DMS53 treated with DMSO at 0.1 percent for 48 hours (cell line): Measurements from ENCODE around the gene OSBPL5.

Experiments
- DNase-seq: peaks from one replicate; lab custom pipeline; 2025; ENCODE audit not compliant: unreplicated experiment; lab: John Stamatoyannopoulos, UW

The OSBPL5 gene

DNA sequence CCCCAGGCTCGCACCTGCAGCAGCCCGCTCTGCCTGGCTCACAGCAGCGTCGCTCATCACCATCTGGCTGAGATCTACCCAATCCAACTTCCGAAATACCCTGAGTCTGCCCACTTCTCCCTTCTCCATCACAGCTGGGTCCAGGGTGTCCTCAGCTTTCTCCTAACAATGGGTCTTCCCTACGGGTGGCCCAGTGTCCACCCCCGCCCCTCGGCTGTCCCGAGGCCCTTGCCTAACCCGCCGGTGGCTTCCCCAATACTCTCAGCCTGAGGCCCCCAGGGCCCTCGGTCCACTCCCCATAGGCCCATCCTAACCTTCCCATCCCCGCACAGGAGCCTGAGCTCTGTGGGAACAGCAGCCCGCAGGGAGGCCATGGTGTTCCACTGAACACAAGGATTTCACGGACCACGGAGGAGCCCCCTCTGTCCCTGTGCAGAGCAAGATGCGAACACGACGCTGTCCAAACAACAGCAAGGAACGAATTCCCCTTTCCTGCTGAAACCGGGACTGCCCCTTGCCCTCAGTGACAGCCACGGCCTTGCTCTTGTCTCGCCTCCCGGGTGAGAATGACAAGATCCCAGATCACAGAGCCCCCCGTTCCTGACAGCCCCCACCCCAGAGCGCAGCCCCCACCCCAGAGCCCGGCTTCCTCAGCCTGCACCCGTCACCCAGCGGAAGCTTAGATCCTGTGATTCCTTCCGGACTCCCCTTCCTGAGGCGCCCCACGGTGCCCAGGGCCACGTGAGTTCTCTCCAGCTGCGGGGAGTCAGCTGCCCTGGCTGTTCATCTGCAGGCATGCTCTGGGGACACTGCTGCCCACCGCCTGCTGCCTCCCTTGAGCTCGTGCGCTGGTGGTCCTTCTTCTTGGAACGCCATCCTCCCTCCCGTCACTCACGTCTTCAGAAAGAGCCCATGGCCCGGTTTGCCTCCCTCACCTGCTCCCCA lies 59.0 kb downstream of the OSBPL5 start:
- DNase-seq = no peak

DNA sequence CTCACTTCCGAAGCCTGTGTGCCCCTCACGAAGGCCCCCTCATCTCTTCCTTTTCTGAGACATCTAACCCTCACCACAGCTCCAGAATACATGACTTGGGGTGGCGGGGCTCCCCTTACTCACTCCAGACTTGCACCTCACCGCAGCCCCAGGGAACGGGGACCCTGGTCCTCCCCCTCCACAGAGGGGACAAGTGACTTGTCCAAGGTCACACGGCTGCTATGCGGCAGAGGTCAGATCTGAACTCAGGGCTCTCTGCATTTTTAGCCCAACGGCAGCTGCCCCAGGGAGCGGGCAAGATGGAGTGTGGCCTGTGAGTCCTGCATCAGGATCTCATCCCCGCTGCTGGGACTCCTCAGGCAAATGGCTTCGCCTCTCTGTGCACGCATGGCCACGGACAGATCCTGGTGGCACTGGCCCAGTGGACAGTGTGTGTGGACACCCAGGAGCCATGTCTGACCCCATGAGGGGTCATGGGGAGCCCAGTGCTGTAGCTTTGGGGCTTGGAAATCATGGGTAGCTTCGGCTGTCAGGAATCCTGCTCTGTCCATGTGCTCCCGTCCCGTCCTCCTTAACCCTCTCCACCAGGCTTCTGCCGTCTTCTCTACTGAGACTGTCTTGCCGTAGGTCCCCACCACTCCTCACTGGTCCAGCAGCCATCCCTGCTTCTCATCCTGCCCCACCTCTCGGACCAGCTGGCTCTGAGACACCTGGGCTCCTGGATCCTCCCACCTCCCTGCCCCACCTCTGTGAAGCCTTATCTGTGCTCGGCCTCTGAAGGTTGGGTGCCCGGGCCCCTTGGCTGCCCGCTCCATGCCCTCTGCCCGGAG lies 59.9 kb downstream of the OSBPL5 start:
- DNase-seq = no peak

DNA sequence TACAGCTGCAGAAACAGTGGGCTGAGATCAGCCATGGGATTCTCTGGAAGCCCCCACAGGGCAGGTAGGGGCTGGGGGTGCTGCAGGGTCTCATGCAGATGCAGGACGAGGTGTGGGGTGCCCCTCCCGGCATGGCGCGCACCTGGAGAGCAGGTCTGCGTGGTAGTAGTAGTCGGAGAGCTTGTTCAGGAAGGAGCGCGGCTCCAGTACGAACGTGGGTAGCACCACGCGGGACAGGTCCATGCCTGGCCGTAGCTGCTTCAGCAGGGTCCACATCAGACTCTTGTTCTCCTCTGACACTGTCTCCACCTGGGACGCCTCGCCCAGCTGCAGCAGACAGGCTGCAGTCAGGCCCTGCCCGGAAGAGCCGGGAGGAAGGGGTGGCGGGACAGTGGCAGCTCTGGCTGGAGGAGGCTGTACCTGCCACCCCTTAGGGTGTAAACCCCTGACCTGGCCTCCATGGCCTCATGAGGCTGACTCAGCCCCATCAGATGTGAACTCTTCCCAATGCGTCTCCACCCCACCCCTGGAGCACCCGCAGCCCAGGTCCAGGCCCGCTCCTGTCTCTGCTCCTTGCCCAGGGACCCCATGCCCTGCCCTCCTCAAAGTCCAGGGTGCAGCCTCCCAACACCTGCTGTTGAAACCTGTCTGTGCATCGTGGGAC lies 60.9 kb downstream of the OSBPL5 start:
- DNase-seq = no peak

DNA sequence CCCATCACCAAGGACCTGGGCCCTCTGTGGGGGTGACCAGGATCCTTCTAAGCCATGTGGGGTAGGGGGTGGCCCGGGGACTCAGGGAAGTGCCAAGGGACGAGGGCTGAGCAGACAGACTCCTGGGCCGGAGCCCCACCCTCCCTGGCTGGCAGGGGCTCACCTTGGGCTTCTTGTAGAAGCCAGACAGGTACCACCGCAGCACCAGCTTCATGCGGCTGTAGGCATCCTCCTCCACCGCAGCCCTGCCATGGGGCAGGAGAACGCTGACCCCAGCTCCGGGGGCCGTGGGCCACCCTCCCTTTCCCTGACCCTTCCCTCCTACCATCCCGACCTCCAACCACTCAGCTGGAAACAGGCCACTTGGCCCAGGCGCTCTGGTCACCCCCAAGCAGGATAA lies 62.0 kb downstream of the OSBPL5 start:
- DNase-seq = no peak

DNA sequence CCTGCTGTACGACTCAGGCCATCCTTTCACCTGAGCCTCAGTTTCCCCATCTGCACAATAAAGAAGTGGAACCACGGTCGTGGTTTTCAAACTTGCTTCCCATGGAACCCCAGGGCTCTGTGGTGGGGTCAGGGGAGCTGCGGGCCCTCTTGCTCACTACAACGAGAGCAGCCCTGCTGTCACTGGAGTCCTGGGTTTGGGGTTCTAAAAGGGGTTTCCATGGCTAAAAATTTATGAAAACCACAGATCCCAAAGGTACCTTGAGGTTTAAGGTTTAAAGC lies 62.5 kb downstream of the OSBPL5 start:
- DNase-seq = no peak

DNA sequence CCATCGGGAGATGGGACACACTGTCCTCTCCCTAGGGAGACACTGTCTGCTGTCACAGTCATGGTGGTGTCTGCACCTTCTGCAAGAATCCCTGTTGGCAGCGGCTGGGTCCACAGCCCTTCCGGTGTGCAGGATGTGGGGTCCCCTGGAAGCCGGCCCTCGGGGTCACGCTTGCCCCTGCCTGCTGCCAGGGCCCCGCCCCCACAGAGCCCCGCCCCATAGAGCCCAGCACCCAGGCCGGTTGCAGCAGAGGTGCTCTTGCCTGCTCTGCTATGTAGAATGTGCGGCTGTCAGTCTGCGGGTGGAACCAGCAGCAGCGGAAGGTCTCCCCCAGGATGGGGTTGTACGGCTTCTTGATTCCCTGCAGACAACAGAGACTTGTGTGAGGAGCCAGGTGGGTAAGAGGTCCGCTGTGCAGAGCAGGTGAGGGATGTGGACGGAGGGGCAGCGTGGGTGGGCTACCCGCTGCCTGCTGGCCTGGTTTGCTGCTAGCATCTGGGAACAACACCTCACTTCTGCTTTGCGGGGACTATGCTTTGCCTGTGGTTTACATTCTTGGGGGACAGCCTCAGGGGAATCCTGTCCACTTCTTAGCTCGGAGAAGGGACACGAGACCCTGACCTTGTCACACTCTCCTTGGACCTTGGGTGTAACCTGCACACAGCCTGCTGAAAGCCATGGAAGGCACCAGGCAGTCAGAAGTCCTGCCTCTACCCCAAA lies 63.0 kb downstream of the OSBPL5 start:
- no peak for DNase-seq

DNA sequence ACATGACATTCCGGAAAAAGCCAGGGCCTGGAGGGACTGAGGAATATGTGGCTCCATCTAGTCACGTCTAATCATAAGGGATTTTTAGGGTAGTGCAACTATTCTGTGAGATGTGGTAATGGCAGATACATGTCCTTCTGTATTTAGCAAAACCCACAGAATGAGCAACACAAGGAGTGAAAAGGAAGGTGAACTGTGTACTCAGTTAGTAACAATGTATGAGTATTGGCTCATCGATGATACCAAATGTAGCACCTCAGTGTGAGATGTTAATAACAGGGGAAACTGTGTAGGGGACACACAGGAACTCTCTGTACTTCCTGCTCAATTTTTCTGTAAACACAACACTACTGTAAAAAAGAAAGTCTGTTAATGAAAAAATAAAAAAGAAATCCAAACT lies 65.9 kb downstream of the OSBPL5 start:
- no peak for DNase-seq

DNA sequence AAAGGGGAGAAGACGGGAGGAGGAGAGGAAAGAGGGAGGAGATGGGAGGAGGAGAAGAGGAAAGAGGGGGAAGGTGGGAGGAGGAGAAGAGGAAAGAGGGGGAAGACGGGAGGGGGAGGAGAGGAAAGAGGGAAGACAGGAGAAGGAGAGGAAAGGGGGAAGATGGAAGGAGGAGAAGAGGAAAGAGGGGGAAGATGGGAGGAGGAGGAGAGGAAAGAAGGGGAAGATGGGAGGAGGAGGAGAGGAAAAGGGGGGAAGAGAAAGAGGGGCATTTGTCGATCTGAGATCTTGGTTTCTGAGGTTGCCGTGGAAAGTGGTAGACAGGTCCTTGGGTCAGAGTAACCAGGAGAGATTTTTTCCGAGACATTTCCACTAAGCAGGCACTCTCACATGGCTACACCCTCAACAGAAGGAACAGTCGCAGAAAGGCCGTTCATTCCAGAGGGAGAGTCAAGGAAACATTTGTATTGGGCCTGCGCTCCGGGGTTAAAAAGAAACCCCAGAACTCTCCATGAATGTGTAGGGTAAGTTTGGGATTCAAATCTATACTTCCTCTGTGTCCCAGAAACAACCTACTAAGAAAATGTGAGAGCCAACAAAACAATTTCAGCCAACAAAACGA lies 68.1 kb downstream of the OSBPL5 start:
- DNase-seq = no peak

DNA sequence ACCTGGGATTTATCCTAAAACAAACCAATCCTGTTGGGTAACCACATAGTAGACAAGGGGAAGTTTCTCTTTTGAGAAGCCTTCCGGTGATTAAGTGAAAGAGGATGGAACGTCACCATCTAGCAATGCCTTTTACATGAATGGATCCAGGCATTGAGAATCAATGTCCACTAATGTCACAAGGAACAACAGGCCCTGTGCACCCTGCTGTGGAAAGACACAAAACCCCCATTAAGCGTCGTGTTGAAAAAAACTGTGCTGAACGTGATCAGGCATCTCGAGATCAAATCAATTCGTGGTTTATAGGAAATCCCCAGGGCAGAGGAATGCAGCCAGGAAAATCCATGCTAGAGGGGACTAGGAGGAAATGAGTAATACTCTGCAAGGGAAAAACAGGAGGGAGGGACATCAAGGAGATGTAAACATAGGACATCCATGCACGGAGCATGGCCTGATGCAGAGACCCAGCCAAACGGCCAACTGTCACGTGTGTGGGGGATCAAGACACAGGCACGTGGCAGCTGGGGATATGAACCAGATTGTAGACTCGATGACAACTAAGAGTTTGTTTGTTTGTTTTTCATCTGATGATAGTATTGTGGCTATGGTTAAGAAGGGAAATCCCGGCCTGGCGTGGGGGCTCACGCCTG lies 69.3 kb downstream of the OSBPL5 start:
- no peak for DNase-seq

DNA sequence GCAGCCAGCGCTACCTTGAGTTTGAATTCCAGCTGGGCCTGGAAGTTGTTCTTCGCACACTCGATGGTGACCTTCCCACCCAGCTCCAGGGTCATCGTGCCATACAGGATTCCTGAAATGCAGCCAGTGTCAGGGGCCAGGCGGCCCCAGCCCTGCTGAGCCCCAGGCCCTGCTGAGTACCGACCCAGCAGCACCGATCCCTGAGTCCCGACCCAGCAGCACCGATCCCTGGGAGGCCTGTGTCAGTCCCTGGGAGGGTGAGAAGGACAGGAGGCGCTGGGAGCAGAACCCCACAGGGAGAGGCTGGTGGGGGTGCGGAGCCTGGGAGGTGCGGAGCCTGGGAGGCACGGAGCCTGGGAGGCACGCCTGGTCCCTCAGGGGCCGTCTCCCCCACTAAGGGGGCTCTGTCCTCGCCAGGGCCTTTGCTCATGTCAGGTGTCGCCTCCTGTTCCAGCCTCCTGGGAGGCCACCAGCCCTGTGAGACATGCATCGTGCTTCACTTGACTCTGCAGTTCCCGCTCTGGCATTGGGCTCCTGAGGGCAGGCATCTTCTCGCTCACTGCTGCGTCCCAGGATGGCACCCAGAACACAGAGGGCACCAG lies 70.8 kb downstream of the OSBPL5 start:
- no peak for DNase-seq

DNA sequence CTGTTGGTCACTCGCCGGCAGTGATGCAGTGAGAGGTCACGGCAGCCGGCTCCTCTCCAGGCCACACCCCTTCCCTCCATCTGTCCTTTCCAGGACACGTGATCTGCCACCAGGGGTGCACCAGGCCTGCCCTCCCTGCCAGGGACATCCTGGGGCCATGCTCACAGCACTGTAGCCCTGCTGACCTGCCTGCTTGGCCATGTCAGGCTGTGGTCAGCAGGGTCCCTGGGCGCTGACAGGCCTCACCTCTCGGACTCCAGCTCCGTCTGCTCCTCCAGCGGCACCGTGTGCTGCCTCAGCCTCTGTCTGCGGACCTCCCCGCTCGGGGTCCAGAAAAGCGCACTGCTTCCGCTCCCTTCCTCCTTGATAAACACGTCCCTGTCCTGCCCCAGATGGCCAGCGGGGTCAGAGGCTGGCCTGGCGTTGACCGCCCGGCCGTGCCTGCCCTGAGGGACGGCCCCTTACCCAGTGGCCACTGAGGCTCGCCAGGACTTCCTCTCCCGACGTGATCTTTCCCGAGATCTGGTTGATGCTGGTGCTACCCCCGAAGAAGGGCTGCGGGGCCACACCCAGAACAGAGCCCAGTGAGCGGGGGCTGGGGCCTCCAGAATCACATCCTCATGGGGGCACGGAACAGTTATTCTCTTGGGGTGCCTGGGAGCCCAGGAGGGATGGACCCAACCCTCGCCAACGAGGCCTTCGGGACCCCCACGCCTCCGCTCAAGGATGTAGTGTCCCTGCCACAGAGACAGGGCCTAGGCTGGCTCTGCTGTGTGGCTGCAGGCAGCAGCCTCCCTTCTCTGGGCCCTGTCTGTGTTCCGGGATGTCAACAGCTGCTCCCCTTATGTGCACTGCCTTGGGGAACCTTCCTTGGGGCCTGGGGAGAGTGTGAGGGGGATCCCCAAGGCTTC lies 71.6 kb downstream of the OSBPL5 start:
- no peak for DNase-seq

DNA sequence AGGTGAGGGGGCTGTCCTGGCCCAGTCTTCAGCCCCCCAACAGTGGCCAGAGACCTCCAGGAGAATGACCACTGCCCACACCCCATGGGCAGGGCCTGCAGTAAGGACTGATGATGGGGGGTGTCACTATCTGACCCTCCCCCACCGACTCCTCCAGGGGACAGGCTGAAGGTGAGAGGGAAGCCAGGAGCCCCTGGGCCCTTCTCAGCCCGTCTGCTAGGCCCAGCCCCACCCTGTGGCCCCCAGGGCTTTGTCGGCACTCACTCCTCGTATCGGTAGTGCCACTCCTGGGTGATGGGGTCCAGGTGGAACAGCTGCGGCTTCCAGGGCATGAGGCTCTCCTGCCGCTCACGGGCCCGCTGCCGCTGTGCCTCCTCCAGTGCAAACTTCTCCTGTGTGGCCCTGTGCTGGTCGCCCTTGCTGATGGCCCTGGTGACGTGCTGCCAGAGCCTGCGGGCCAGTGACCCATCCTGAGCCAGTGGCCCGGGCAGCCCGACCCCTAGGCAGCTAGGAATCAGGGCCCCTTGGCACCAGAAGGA lies 72.4 kb downstream of the OSBPL5 start:
- DNase-seq = no peak

DNA sequence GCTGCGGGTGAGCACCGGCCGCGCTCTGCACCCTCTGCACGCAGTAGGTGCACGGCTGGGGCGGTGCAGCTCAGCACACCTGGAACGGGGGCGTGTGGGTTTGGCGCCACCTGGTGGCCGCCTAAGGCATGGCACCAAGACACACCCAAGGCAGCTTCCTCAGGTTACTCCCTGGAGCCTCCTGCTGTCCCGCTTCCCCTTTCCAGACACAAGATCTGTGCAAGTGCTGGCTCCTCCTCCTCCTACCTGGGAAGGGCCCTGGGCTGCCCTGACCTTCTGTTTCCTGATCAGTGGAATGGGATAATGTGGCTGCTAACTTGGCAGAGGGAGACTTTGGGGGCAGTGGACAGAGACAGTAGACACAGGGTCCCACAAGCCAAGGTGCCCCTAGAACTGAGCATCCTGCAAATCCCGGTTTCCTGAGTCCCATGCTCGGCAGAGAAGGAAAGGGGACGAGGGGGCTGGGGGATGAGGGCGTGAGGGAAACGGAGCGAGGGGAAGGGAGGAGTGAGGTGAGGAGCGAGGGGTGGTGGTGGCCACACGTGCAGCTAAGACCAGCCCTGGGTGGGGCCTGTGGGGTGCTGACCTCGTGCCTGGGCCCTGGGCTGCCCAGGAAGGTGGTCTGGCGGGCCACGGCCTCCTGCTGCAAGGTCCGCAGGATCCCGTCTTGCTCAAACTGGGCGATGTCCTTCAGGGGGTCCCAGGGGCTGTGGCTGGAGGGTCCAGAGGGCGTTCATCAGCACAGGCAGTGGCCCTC lies 73.1 kb downstream of the OSBPL5 start:
- peak; percentile 58 for DNase-seq

DNA sequence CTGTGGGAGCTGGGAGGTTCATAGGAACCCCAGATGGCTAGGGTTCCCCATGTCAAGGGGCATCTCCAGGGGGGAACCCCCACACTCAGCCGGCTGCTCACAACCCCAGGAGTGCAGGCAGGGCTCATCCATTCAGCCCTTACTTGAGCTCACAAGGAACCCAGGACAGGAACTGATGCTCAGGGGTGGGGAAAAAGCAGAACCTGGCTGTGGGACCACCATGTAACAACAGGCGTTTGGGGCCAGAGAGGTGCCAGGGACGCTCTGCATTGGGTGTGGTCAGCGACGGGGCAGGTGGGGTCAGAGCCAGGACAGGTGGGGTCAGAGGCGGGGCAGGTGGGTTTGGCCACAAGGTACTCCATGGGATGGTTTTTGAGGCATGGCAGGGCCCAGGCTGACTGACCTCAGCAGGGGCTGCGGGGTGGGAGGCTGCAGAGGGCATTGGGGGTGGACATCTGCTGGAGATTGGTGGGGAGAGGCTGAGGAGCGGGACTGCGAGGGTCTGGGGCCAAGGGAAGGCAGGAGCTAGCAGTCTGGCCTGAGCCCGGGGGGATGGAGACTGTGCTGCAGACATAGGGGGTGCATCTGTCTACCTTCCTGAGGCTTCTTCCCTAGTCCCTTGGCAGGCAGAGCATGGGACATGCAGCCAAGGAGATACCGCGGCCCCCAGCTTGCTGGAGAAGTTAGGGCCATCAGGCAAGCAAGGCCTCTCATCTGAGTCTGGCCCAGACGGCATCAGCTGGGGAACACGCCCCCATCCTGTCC lies 73.8 kb downstream of the OSBPL5 start:
- no peak for DNase-seq

DNA sequence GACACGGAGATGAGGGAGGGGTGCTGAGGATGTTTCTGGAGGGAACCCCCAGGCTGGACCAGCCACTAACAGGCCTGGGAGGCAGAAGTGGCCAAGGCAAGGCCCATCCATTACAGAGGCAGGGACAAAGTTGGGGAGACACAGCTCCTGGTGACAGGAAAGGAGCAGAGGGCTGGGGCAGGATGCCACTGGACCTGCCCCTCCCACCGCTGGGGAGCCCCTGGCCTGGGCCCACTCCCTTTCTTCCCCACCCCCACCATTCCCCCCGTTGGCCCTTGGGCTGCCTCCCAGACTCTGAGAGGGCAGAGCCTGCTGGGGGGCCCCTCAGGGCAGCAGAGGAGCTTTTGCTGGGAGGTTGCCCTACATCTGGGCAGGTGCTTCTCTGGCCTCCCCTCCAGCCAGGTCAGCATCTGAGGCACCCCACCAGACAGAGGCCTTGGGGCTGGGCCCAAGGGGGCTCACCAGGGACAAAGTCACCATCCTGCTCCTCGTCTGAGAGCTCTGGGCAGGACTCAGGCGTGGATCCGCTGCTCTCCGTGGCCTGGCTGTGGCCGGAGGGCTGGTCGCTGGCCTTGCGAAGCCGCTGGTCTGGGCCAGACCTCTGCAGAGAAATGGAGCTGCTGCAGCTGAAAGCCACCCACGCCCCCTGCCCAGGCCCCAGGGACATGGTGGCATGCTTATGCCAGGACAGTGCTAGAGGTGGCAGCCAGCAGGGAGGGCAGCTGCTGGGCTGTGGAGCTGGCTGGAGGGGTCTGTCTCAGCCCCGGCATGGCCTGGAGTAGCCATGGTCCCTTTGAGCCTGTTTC lies 74.8 kb downstream of the OSBPL5 start:
- DNase-seq = no peak
